NCI-H82 treated with DMSO at 0.1 percent for 48 hours (cell line): ENCODE results near the gene NUTF2.
"Not testable (repeated sequence)": the region's sequence is repeated elsewhere in the genome, so short reads cannot be mapped to it uniquely, and the experiment has no call there.

Source experiments
- DNase-seq: peaks from one replicate; lab custom pipeline; 2025; ENCODE audit not compliant: unreplicated experiment; lab: John Stamatoyannopoulos, UW

Gene NUTF2

GRCh38 chr16:67862623-67863583 is 16.2 kb downstream of the NUTF2 start:
- DNase-seq, result no peak

GRCh38 chr16:67864044-67864443 is 17.3 kb downstream of the NUTF2 start:
- not testable (repeated sequence) for DNase-seq

- DNase-seq, result no peak
Measured at GRCh38 chr16:67864594-67864993, 17.9 kb downstream of the NUTF2 start.

- DNase-seq, result no peak
Measured at GRCh38 chr16:67865318-67865717, 18.6 kb downstream of the NUTF2 start.

- no peak for DNase-seq
Measured at GRCh38 chr16:67868290-67868689, 21.6 kb downstream of the NUTF2 start.

GRCh38 chr16:67869653-67870052 is 22.9 kb downstream of the NUTF2 start:
- DNase-seq, result no peak

- DNase-seq, result no peak
Measured at GRCh38 chr16:67871256-67871655, 24.5 kb downstream of the NUTF2 start.

GRCh38 chr16:67872131-67872630 is 25.4 kb downstream of the NUTF2 start:
- DNase-seq, result no peak

- peak; percentile 30 for DNase-seq
Measured at GRCh38 chr16:67872631-67873434, 26.1 kb downstream of the NUTF2 start, which contains the start of gene EDC4. Gene EDC4 (plus strand): TSS chr16:67873052. CDS start chr16:67873262, 210 bp downstream.

GRCh38 chr16:67873435-67874370 is 27.0 kb downstream of the NUTF2 start:
- no peak for DNase-seq

- no peak for DNase-seq
Measured at GRCh38 chr16:67874372-67874771, 27.6 kb downstream of the NUTF2 start.

GRCh38 chr16:67877064-67877463 is 30.3 kb downstream of the NUTF2 start:
- no peak for DNase-seq

GRCh38 chr16:67878232-67878631 is 31.5 kb downstream of the NUTF2 start:
- no peak for DNase-seq

GRCh38 chr16:67878846-67879245 is 32.1 kb downstream of the NUTF2 start:
- DNase-seq, result no peak

- no peak for DNase-seq
Measured at GRCh38 chr16:67879462-67879861, 32.7 kb downstream of the NUTF2 start.

- no peak for DNase-seq
Measured at GRCh38 chr16:67879936-67880335, 33.2 kb downstream of the NUTF2 start.

- DNase-seq, result no peak
Measured at GRCh38 chr16:67880584-67880983, 33.9 kb downstream of the NUTF2 start.

- no peak for DNase-seq
Measured at GRCh38 chr16:67881621-67882161, 35.0 kb downstream of the NUTF2 start.

GRCh38 chr16:67882374-67883145 is 35.8 kb downstream of the NUTF2 start:
- DNase-seq, result no peak
